ENCODE measurements around the gene SLC9A9.

DNA sequence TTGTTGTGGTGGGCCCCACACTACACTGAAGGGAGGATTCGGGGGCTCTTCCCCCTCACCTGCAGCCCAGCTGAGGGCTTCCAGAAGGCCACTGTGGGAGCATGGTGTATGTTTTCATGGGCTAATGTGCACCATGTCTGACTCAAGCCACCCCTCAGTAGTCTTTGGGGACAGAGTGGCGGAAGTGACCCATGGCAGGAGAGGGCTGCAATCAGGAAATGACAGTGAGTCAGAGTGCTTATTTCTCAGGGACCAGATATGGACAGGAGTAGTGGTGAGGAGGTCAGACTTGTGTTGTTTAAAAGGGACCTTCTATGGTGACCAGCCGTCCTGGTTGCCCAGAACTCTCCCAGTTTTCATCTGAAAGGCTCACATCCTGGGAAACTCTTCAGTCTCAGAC, 32.8 kb upstream of the SLC9A9 start:
- TF ChIP-seq, protein P1, sequence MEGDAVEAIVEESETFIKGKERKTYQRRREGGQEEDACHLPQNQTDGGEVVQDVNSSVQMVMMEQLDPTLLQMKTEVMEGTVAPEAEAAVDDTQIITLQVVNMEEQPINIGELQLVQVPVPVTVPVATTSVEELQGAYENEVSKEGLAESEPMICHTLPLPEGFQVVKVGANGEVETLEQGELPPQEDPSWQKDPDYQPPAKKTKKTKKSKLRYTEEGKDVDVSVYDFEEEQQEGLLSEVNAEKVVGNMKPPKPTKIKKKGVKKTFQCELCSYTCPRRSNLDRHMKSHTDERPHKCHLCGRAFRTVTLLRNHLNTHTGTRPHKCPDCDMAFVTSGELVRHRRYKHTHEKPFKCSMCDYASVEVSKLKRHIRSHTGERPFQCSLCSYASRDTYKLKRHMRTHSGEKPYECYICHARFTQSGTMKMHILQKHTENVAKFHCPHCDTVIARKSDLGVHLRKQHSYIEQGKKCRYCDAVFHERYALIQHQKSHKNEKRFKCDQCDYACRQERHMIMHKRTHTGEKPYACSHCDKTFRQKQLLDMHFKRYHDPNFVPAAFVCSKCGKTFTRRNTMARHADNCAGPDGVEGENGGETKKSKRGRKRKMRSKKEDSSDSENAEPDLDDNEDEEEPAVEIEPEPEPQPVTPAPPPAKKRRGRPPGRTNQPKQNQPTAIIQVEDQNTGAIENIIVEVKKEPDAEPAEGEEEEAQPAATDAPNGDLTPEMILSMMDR (conservative IDR thresholded peaks at IDR 0.05; ENCODE audit: low read depth, low read length) = no peak
- no peak for TF ChIP-seq EZH2 (IDR thresholded peaks at IDR 0.05; ENCODE audit: borderline replicate concordance, low read depth, low read length, poor library complexity, severe bottlenecking)
